ENCODE results near the gene WFIKKN2.

The WFIKKN2 gene

DNA sequence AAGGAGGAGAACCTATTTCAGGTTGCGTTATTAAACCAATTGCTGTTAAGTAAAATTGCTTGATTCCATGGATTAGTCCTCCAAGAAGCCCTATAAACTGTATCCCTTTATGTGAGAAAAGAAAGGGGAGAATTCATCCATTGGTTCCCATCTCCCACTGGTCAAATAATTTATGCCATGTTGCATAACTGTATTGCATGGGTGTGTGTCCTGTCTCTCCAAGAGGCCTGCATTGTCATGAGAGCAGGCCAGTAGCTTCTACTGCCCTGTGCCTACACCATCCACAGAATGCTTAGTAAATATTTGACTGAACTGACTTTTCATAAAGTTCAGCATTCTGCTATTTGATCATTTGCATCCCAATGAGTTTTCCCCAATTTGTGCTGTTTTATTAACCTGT lies 42.5 kb downstream of the WFIKKN2 start:
- no peak for DNase-seq

DNA sequence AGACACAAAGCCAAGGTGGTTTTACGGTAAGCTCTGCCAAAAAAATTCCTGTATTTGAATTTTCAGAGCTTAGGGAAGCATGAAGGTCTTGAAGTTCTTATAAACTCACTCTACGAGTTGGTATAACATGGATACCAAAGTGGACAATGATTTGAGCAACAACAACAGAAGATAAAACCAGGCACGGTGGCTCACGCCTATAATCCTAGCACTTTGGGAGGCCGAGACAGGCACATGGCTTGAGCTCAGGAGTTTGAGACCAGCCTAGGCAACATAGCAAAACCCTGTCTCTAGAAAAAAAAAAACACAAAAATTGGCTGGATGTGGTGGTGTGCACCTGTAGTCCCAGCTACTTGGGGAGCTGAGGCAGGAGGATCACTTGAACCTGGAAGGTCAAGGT lies 43.7 kb downstream of the WFIKKN2 start:
- DNase-seq = no peak

DNA sequence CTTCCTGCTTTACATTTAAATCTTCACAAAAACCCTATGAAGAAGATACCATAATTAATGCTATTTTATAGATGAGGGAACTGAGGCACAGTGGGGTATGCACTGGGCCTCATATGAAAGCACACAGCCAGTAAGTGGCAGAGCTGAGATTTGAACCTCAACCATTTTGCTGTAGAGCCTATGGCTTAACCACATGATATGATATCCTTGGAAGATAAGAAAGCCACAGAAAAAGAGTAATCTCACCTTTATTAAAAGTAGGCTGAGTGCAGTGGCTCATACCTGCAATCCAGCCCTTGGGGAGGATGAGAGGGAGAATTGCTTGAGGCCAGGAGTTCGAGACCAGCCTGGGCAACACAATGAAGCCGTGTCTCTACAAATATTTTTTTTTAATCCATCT lies 45.8 kb downstream of the WFIKKN2 start:
- no peak for DNase-seq

DNA sequence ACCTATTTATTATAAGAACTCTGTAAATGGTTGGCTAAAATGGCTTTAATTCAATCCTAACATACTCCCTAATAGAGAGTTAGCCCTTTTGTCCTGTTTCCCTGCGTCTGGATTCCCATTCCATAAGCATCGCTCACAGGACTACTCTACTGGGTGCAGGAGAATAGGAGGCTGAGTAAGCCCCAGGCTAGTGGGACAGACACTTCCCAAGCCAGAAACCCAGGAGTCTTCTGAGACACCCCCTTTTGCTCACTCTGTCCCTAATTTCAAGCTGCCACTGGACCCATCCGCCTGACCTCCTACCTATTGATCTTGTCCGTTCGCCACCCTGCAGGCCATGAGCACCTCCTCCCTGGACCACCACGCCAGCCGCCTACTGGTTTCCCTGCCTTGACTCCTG lies 47.5 kb downstream of the WFIKKN2 start:
- no peak for DNase-seq

DNA sequence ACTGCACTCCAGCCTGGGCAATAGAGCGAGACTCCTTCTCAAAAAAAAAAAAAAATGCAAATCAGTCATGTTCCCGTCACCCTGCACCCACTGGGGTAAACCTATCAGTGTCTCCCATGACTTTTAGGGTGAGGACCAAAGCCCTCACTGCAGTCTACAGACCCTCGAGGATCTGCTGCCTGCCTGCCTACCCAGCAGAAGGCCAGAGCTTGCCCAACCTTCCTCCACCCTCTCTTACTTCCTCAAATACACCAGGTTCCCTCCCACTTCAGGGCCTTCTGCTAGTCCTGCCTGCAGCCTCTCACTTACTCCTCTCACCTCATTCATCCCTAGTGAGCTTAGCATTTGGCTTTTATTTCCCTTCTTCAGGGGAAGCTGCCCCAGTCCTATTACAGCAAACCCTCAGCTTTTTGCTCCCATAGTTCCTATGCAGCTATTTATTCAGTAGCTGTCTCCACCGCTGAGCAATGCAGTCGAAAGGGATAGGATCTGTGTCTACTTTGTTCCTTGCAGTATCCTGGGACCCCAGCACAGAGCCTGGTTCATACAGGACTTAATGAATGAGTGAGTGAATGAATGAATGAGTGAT lies 48.6 kb downstream of the WFIKKN2 start:
- DNase-seq = no peak

DNA sequence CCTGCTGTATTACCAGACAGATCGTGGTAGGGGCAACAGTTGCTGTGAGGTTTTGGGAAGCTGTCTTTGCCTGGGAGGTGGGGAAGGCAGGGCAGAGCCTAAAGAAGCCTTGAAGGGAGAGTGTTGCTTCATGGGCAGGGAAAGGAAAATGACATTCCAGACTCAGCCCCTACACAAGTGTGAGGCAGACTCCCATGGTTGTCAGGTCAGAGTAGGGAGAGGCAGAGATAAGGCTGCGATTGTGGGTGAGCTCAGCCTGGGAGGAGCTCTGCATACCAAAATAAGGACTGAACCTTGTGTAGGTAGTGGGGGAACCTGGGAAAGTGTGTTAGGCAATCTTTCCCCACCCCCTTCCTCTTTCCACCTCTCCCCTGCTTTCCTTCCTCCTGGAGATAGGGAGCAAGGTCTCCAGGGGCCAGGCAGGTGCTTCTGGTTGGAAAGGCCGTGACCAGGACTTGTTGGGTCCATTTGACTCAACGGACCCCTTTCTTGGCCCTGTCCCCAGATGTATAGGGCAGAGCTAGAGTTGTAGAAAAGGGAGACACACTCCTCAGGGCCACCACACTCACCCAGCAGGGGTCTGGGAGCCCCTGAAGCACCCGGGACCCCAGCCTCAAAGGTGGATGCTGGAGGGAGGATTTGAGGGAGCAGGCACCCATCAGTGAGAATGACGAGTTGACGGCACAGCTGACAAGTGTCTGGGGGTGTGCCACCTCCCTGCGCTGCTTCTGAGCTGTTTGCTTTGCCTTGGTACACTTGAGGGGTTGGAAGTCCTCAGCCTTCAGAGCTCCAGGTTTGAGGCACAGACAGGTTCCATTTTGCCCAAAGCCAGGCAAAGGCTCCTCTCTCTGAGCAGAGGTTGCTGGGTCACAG lies 49.3 kb downstream of the WFIKKN2 start:
- DNase-seq = no peak

DNA sequence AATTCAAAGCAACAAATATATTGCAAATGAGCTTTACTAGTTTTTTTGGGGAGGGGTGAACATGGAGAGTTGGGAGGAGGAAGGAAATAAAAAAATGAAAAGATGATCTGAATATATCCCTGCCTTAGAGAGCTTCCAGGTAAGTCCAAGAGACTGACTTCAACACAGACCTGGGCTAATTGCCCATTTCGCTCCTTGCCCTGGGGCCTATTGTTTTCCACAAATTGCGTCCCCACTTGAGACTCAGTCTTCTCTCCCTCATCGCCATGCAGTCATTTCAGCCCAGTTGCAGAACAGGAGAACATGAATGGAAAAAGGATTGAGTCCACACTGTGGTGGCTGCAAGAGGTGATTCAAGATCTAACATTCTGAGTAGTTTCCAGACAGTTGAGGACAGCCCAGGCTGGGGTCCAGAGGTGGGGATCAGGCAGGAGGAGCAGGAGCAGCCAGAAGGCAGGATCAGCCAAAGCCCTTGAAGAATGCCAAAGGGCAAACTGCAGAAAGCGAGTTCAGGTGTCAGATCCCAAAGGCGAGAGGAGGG lies 52.4 kb downstream of the WFIKKN2 start:
- no peak for DNase-seq

DNA sequence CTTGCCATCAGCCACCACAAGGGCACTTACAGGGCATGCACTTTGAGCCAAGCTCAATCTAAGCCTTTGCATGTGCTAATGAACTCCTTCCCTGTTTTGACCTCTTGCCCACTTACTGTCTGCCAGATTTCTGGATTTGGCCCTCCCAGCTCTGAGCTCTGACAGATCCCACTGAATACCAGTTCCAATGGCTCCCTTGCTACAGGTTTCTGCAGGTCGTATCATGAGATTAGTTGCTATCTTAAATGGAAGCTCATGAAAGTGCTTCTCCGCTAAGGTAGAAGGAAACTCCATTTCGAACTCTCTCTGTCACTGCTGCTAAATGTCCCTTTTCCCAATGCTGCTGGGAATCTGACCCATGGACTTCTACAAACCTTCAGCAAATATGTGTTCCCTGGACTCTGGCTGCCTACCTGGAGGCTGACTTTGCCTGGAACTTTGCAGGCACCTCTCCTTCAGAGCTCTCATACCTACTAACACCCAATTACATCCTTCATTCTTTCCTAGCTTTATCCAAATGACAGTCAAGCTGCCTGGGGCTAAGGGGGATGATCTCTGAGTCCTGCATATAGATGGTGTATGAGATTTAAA lies 54.2 kb downstream of the WFIKKN2 start:
- DNase-seq = no peak

DNA sequence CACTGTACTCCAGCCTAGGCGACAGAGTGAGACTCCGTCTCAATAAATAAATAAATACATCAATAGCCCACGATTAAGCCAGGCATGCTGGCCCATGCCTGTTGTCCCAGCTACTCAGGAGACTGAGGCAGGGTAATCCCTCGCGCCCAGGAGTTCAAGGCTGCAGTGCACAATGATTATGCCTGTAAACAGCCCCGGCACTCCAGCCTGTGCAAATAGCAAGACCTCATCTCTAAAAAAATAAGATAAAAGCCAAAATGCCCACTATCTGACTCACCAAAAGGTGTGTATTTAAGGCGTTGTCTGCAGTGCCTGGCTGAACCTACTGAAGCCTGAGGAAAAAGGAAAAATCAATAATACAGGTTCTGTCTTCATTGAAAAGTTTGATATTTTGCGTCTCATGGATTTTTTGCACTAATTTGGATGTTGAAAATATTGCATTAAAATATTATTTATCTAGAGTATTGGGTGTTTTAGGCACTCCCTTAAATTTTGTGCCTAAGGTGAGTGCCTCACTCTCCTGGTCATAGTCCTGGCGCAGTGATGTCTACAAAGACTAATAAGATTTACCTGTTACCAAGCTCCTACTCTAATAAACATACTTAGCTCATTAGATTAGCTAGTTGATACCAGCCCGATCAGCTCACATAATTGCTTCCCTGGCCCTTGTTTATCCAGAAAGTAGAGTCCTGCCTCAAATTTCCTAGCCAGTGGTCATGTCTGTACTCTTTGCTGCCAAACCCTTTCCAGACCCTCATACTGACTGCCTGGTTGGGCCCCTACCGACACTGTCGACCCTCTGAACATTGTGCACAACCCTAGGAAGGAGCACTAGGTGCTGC lies 55.5 kb downstream of the WFIKKN2 start:
- DNase-seq = no peak

DNA sequence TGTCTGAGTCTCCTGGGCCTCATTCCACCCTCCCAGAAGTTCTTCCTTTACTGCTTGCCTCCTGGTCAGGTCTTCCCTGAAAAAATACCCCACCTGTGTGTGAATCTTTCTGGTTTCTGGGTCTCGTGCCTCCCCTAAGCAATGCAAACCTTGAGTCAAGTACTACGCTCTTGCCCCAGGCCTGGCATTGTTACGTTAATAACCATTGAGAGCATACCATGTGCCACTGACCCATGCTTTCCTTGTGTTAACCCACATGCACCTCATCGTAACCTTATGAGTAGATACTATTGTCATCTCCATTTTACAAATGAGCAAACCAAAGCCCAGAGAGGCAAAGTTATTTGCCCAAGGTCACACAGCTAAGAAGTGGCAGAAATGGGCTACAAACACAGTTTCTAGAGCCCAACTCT lies 56.2 kb downstream of the WFIKKN2 start:
- no peak for DNase-seq
